ENCODE measurements around the gene GRAMD1B. TPM values are rescaled to one million over a fixed set of nuclear protein-coding genes. Genes with fewer than 3 reads are reported as not detected.

GRAMD1B gene
- total and polyA plus RNA-seq, 4 donors: 0.29 to 2.6 (median 1.3) TPM

- TF ChIP-seq YY1 (IDR thresholded peaks at IDR 0.05): no peak
- no peak for TF ChIP-seq EGR1 (IDR thresholded peaks at IDR 0.05; ENCODE audit: low read depth in 2 of 2)
- TF ChIP-seq, protein P1, sequence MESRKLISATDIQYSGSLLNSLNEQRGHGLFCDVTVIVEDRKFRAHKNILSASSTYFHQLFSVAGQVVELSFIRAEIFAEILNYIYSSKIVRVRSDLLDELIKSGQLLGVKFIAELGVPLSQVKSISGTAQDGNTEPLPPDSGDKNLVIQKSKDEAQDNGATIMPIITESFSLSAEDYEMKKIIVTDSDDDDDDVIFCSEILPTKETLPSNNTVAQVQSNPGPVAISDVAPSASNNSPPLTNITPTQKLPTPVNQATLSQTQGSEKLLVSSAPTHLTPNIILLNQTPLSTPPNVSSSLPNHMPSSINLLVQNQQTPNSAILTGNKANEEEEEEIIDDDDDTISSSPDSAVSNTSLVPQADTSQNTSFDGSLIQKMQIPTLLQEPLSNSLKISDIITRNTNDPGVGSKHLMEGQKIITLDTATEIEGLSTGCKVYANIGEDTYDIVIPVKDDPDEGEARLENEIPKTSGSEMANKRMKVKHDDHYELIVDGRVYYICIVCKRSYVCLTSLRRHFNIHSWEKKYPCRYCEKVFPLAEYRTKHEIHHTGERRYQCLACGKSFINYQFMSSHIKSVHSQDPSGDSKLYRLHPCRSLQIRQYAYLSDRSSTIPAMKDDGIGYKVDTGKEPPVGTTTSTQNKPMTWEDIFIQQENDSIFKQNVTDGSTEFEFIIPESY (IDR thresholded peaks at IDR 0.05): no peak
- TF ChIP-seq, protein P2, sequence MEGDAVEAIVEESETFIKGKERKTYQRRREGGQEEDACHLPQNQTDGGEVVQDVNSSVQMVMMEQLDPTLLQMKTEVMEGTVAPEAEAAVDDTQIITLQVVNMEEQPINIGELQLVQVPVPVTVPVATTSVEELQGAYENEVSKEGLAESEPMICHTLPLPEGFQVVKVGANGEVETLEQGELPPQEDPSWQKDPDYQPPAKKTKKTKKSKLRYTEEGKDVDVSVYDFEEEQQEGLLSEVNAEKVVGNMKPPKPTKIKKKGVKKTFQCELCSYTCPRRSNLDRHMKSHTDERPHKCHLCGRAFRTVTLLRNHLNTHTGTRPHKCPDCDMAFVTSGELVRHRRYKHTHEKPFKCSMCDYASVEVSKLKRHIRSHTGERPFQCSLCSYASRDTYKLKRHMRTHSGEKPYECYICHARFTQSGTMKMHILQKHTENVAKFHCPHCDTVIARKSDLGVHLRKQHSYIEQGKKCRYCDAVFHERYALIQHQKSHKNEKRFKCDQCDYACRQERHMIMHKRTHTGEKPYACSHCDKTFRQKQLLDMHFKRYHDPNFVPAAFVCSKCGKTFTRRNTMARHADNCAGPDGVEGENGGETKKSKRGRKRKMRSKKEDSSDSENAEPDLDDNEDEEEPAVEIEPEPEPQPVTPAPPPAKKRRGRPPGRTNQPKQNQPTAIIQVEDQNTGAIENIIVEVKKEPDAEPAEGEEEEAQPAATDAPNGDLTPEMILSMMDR (IDR thresholded peaks at IDR 0.05; ENCODE audit: low read depth, low read length, missing input control): no peak
- no peak for TF ChIP-seq MAX (IDR thresholded peaks at IDR 0.05)
- TF ChIP-seq TAF1 (conservative IDR thresholded peaks at IDR 0.05): no peak
- no peak for TF ChIP-seq SP1 (IDR thresholded peaks at IDR 0.05)
- no peak for TF ChIP-seq JUND (IDR thresholded peaks at IDR 0.05)
- TF ChIP-seq RXRA (IDR thresholded peaks at IDR 0.05): no peak
- TF ChIP-seq, protein P3, sequence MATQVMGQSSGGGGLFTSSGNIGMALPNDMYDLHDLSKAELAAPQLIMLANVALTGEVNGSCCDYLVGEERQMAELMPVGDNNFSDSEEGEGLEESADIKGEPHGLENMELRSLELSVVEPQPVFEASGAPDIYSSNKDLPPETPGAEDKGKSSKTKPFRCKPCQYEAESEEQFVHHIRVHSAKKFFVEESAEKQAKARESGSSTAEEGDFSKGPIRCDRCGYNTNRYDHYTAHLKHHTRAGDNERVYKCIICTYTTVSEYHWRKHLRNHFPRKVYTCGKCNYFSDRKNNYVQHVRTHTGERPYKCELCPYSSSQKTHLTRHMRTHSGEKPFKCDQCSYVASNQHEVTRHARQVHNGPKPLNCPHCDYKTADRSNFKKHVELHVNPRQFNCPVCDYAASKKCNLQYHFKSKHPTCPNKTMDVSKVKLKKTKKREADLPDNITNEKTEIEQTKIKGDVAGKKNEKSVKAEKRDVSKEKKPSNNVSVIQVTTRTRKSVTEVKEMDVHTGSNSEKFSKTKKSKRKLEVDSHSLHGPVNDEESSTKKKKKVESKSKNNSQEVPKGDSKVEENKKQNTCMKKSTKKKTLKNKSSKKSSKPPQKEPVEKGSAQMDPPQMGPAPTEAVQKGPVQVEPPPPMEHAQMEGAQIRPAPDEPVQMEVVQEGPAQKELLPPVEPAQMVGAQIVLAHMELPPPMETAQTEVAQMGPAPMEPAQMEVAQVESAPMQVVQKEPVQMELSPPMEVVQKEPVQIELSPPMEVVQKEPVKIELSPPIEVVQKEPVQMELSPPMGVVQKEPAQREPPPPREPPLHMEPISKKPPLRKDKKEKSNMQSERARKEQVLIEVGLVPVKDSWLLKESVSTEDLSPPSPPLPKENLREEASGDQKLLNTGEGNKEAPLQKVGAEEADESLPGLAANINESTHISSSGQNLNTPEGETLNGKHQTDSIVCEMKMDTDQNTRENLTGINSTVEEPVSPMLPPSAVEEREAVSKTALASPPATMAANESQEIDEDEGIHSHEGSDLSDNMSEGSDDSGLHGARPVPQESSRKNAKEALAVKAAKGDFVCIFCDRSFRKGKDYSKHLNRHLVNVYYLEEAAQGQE (IDR thresholded peaks at IDR 0.05): no peak
- no peak for TF ChIP-seq NR2F2 (IDR thresholded peaks at IDR 0.05)
- TF ChIP-seq HNF4A (conservative IDR thresholded peaks at IDR 0.05): no peak
- no peak for TF ChIP-seq FOXA2 (IDR thresholded peaks at IDR 0.05)
- WGBS: 90% methylated on average over 8 of the region's 8 CpGs
- Histone ChIP-seq H3K4me3 (ENCODE audit: low read depth in 1 of 3, low read length in 3 of 3) (no peak overlapping the region), H3K27ac (ENCODE audit: low read depth in 1 of 2, low read length in 2 of 2) (no peak overlapping the region), H3K9me3 (ENCODE audit: control insufficient read depth in 4 of 4, low read length in 3 of 4) (no peaks in the 10 kb centered on the region), H3K4me1 (ENCODE audit: control insufficient read depth in 4 of 4, insufficient read depth in 4 of 4, low read length in 3 of 4) (no peaks in the 10 kb centered on the region), H3K9ac (ENCODE audit: low read depth in 1 of 2, low read length in 2 of 2) (no peak overlapping the region), H3K27me3 (ENCODE audit: control insufficient read depth in 4 of 4, insufficient read depth in 4 of 4, low read length in 3 of 4) (no peaks in the 10 kb centered on the region), H3K36me3 (ENCODE audit: control insufficient read depth in 4 of 4, insufficient read depth in 3 of 4, low read depth in 1 of 4, low read length in 3 of 4) (no peaks in the 10 kb centered on the region)
- DNase-seq (ENCODE audit: low spot score): no peak
Measured at GRCh38 chr11:123472236-123472935, 42.3 kb downstream of the GRAMD1B start.

DNA sequence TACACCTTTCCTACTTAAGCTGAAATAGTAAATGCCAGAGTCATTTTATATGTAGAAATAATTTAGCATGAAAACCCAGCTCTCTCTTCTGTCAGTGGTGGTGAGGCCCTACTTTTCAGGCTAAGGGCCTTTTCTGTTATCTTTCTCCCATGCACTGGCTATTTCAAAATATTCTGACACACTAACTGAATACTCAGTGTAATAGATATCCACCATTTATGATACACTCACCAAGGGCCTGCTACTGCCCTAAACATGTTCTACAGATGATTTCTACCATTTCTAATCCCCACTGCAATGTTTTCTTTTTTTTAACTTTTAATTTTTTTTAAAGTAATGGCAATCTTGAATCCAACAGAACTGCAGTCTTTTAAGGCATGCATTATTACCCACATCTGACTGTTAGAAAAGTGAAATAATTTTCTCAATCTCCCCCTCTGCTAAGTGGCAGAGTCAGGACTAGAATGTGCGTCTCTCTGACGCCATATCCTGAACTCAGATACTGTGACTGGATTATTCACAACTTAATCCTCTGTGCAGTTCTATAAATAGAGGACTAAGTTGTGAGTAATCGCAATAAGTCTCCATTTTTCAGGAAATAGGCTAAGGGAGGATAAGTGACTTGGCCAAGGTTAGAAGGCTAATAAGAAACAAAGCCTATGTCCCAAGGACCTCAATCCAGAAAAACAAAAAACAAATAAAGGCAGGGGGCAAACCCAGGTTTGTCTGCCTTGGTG, 44.0 kb downstream of the GRAMD1B start:
- Histone ChIP-seq H3K36me3 (ENCODE audit: control insufficient read depth in 4 of 4, insufficient read depth in 3 of 4, low read depth in 1 of 4, low read length in 3 of 4) (no peaks in the 10 kb centered on the region), H3K9me3 (ENCODE audit: control insufficient read depth in 4 of 4, low read length in 3 of 4) (no peaks in the 10 kb centered on the region), H3K27me3 (ENCODE audit: control insufficient read depth in 4 of 4, insufficient read depth in 4 of 4, low read length in 3 of 4) (no peaks in the 10 kb centered on the region), H3K9ac (ENCODE audit: low read depth in 1 of 2, low read length in 2 of 2) (no peak overlapping the region), H3K4me3 (ENCODE audit: low read depth in 1 of 3, low read length in 3 of 3) (no peak overlapping the region), H3K4me1 (ENCODE audit: control insufficient read depth in 4 of 4, insufficient read depth in 4 of 4, low read length in 3 of 4) (peaks cover 0 to 3% (median 0%) of the 10 kb centered on the region in 4 donors), H3K27ac (ENCODE audit: low read depth in 1 of 2, low read length in 2 of 2) (no peak overlapping the region)
- WGBS: 77% methylated on average over 3 of the region's 3 CpGs
- DNase-seq (ENCODE audit: low spot score): no peak
- no peak for TF ChIP-seq RXRA (IDR thresholded peaks at IDR 0.05)
- no peak for TF ChIP-seq TAF1 (conservative IDR thresholded peaks at IDR 0.05)
- no peak for TF ChIP-seq FOXA2 (IDR thresholded peaks at IDR 0.05)
- TF ChIP-seq GABPA (IDR thresholded peaks at IDR 0.05 in 1 of 2, conservative IDR thresholded peaks at IDR 0.05 in 1 of 2): no peak
- TF ChIP-seq YY1 (IDR thresholded peaks at IDR 0.05): no peak
- TF ChIP-seq, protein P3 (IDR thresholded peaks at IDR 0.05): no peak
- no peak for TF ChIP-seq SP1 (IDR thresholded peaks at IDR 0.05)
- TF ChIP-seq, protein P1 (IDR thresholded peaks at IDR 0.05): no peak
- TF ChIP-seq HNF4G (IDR thresholded peaks at IDR 0.05): no peak
- TF ChIP-seq MAX (IDR thresholded peaks at IDR 0.05): no peak

Measured in liver (tissue), 9 donors.